ENCODE data around the gene HOMER3. TPM values are rescaled to one million over a fixed set of nuclear protein-coding genes. Genes with fewer than 3 reads are reported as not detected.

HOMER3 gene
- total and polyA plus RNA-seq, 9 of the 15 experiments (the other 6 are each of a cell fraction or from before 2014, with no cell fraction given): 1.3 to 5.1 (median 3.7) TPM; not detected in 2

DNA sequence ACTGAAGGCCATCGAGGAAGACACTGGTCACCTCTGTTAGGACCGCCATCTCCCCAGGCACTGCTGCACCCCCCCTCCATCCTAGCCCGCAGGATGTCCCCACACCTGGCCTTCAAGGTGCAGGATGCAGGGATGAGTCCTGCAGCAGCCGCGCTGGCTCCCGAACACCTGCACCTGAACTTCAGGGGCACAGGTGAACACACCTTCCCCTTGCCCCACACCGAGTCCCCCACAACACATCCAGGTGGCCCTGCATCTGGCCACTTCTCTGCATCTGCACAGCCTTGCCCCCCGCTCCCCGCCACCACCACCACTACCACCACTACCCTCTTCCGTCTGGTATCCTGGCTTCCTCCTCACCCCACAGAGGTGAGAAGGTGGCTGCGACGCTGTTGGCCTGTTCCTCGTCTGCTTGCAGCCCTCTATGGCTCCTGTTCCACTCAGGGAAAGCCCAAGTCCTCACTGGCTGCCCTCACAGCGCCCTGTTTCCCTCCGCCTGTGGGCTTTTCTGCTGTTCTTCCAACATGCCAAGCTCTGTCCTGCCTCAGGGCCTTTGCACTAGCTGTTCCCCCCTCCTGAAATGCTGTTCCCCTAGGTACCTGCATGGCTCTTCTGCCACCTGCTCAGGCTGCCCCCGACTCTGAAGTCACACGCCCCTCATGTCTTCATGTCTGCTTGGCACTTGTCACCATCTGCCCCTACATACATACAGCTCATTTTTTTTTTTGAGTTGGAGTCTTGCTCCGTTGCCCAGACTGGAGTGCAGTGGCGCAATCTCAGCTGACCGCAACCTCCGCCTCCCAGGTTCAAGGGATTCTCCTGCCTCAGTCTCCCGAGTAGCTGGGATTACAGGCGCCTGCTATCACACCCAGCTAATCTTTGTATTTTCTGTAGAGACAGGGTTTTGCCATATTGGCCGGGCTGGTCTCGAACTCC, 43.7 kb downstream of the HOMER3 start (continued):
- TF ChIP-seq, protein P1, sequence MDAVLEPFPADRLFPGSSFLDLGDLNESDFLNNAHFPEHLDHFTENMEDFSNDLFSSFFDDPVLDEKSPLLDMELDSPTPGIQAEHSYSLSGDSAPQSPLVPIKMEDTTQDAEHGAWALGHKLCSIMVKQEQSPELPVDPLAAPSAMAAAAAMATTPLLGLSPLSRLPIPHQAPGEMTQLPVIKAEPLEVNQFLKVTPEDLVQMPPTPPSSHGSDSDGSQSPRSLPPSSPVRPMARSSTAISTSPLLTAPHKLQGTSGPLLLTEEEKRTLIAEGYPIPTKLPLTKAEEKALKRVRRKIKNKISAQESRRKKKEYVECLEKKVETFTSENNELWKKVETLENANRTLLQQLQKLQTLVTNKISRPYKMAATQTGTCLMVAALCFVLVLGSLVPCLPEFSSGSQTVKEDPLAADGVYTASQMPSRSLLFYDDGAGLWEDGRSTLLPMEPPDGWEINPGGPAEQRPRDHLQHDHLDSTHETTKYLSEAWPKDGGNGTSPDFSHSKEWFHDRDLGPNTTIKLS (IDR thresholded peaks at IDR 0.05; ENCODE audit: borderline replicate concordance, low read depth): no peak
- TF ChIP-seq HDAC2 (IDR thresholded peaks at IDR 0.05) (no peak), PHB2 (IDR thresholded peaks at IDR 0.05; ENCODE audit: low read depth) (no peak), ZNF766 (CRISPR knock-in tag; conservative IDR thresholded peaks at IDR 0.05) (0 out of 2 replicates have a peak, but pooled peaks have one; percentile 9), ZNF133 (CRISPR knock-in tag; IDR thresholded peaks at IDR 0.05) (no peak)
- TF ChIP-seq, protein P2, sequence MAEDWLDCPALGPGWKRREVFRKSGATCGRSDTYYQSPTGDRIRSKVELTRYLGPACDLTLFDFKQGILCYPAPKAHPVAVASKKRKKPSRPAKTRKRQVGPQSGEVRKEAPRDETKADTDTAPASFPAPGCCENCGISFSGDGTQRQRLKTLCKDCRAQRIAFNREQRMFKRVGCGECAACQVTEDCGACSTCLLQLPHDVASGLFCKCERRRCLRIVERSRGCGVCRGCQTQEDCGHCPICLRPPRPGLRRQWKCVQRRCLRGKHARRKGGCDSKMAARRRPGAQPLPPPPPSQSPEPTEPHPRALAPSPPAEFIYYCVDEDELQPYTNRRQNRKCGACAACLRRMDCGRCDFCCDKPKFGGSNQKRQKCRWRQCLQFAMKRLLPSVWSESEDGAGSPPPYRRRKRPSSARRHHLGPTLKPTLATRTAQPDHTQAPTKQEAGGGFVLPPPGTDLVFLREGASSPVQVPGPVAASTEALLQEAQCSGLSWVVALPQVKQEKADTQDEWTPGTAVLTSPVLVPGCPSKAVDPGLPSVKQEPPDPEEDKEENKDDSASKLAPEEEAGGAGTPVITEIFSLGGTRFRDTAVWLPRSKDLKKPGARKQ (CRISPR knock-in tag; IDR thresholded peaks at IDR 0.05): no peak
- TF ChIP-seq, protein P3, sequence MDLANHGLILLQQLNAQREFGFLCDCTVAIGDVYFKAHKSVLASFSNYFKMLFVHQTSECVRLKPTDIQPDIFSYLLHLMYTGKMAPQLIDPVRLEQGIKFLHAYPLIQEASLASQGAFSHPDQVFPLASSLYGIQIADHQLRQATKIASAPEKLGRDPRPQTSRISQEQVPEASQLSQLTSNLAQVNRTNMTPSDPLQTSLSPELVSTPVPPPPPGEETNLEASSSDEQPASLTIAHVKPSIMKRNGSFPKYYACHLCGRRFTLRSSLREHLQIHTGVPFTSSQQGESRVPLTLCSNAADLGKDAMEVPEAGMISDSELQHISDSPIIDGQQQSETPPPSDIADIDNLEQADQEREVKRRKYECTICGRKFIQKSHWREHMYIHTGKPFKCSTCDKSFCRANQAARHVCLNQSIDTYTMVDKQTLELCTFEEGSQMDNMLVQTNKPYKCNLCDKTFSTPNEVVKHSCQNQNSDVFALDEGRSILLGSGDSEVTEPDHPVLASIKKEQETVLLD (IDR thresholded peaks at IDR 0.05): no peak
